ENCODE data around the gene DGLUCY.
"Not testable (repeated sequence)": the region's sequence is repeated elsewhere in the genome, so short reads cannot be mapped to it uniquely, and the experiment has no call there.

The DGLUCY gene

GRCh38 chr14:91140672-91141071, 26.8 kb downstream of the DGLUCY start:
- peak; percentile 50 for DNase-seq

DNA sequence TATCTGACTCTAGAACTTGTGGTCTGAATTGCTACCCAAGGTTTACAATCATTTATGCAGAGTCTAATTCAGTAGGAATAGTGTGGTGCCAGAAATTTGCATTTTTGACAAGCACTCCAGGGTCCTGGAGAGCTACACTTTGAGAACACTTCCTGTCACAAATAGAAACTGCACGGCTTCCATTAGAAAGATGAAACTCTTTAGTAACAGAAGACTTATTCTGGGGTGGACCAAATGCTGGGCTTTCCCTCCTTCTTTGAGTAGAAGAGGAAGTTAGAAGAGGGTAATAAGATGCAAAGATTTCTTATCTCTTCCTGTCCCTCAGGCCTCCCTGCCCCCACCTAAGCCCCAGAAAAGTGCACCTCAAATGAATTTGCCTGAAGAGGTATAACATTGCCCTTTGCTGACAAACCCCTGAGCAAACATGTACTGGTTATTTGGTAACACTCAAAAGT, 28.4 kb downstream of the DGLUCY start:
- DNase-seq = no peak

DNA sequence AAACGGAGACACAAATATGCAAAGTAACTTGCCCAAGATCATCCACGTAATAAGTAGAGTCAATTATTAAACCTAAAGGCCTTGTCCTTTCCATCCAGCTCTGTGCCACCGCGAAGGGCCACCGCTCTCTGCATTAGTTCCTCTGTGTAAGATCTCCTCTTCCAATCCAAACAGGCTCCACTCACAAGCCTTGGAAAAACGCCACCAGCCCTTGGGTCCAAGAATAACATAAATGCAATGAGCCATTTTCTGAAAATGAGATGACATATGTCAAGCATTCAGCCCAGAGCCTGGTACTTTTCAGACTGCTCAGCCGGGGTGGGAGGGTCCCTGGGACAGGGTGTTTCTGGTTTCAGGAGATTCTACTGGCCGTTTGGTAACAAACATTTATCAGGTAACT, 30.0 kb downstream of the DGLUCY start:
- DNase-seq = no peak

DNA sequence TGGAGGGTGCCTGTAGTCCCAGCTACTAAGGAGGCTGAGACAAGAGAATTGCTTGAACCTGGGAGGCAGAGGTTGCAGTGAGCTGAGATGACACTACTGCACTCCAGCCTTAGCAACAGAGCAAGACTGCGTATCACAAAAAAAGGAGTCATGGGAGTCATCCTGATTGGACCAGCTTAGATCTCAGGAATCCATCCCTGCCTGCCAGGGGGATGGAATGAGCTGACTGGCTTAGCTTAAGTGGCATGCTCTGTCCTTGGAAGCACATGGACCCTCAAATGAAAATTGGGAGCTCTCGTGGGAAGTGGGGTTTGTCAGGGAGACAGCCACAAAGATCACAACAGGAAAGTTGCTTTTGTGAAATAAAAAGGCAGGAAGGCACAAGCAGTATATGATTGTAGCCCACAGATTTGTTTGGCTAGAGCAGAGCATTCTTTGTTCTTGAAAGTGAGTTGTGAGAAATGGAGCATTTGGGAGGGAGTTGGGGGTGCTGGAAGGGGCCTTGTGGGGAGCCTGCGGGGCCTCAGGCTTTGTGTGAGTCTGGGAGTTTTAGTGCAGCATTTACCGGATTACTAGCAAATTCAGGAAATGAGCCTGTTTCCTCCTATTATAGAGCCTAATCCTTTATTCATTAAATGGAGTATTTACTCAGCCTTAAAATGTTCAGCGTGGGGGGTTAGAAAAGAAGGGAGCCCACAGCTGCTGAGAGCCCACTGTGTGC, 30.7 kb downstream of the DGLUCY start:
- no peak for DNase-seq

- DNase-seq = no peak
These were observed 31.7 kb downstream of the DGLUCY start for GRCh38 chr14:91145391-91146160.

GRCh38 chr14:91146661-91147060, 32.8 kb downstream of the DGLUCY start:
- peak; percentile 17 for DNase-seq

DNA sequence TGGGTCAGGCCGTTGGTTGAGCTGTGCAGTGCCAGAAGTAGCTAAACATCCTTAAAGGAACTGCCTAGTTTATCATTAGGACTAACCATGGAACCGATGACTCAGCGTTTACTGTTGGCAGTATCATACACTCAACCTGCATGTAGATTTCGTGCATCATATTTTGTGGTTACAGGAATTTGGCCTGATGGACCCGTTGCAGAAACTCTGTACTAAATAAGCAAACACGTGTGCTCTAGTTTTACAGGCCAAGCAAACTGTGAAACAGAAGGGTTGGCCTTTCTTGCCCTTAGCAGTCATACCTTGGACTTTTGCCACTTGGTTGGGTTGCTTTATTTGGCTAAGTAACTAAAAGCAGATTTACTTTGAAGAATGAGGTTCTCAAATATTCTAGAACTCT, 35.6 kb downstream of the DGLUCY start:
- no peak for DNase-seq

GRCh38 chr14:91152499-91152898, 38.6 kb downstream of the DGLUCY start:
- no peak for DNase-seq

- peak; percentile 71 for DNase-seq
These were observed 39.5 kb downstream of the DGLUCY start for GRCh38 chr14:91153360-91153759.

DNA sequence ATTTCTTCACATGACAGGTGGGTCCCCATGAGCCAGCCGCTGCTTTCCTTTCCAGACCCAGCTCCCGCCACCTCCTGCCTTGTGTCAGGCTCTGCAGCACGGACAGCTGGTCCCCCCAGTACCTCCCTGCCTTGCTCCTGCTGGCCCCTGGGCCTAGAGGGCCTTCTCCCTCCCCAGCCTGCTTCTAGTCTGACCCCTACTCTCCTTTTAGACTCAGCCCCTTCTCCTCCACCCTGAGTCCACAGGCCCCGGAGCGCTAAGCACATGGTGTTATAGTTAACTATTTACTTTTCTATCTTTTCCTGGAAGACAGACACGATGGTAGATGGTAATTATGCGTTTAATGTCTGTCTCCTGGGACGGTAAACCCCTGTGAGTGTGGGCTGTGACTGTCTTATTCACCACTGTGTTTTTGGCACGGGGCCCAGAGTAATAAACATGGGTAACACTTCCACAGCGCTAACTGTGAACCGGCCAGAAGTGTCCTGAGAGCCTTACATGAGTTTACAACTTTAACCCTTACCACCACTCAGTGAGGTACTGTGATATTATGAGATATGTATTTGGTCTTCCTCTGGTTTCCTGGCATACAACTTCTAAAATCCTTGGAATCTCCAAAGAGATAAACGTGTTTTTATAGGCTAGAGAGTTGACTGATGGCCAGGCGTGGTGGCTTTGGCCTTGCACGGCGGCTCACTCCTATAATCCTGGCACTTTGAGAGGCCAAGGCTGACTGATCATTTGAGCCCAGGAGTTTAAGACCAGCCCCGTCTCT, 41.2 kb downstream of the DGLUCY start:
- DNase-seq = peak; percentile 94

DNA sequence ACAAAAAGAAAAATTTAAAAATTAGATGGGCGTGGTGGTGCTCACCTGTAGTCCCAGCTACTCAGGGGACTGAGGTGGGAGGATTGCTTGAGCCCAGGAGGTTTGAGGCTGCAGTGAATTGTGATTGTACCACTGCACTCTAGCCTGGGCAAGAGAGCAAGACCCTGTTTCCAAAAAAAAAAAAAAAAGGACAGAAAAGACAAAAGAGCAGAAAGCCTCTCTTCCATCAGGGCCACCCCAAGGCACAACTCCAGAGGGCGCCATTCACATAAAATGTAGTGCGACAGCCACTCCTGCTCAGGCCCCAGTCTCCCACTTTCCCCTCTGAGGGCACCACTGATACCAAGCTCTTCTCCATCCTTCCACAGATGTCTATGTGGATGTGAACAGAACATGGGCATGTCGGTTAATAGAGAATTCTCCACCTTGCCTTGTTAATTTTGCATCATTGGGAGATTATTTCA, 41.8 kb downstream of the DGLUCY start:
- DNase-seq = no peak

DNA sequence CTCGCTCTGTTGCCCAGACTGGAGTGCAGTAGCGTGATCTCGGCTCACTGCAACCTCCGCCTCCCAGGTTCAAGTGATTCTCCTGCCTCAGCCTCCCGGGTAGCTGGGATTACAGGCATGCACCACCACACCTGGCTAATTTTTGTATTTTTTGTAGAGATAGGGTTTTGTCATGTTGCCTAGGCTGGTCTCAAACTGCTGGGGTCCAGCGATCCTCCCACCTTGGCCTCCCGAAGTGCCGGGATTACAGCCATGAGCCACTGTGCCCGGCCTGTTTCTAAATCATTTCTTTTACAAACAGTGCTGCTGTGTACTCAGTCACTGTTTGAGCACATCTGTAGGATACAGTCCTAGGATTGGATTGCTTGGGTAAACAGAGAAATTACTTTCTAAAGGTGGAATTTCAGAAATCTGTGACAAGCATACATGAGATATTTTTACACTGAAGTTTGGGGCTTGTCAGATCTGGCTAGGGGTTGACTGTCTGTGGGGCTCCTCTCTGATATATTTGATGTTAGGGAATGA, 42.3 kb downstream of the DGLUCY start:
- not testable (repeated sequence) for DNase-seq

GRCh38 chr14:91156877-91157276, 43.0 kb downstream of the DGLUCY start:
- DNase-seq = not testable (repeated sequence)

DNA sequence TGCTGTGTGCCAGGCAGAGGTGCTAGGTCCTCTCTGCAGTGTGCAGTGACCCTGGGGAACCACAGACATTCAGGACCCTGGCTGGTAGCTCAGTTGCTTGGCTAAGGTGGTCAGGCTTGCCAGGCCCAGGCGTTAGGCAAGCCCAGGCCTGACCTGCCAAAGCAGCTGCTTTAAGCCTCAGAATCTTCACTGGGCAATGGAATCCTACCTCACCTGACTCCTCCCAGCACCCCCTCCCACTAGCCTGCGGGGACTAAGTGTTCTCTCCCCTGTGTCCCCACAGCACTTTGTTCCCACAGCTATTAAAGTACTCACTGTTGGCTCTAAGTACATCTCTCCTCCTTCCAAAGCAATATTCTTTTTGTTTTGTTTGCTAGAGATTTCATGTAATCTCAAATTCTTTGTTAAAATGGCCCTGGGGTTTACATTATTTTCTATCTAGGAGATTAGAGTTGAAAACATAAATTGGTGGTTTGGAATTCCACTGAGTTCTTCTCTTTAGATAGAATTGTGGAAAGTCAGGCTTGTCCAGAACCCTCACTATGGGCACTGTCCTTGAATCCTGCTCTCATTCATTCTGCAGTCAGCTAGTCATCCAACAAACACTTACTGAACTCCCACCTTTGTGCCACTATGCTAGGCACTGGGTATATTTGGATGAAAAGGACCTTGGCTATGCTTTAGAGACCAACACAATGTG, 44.4 kb downstream of the DGLUCY start:
- no peak for DNase-seq

GRCh38 chr14:91159182-91159581, 45.3 kb downstream of the DGLUCY start:
- no peak for DNase-seq

DNA sequence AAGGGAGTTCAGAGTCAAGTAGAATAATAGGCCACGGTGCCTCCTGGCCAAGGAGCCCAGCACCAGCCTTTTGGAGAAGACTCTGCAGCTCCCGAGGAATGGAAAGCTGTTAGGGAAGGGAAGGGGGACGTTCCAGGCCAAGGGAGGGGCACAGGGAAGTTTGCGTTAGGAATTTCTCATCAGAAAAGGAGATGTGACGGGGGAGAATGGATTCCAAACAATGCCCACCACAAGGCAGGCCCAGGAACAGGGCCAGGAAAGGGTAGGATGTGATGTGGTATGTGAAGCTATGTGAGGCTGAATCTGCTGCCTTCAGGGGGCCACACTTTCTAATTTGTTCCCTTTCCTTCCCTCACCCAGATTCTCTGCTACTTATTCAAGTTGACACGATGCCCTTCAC, 46.0 kb downstream of the DGLUCY start:
- DNase-seq = no peak

GRCh38 chr14:91163316-91163715, 49.4 kb downstream of the DGLUCY start:
- peak; percentile 81 for DNase-seq

DNA sequence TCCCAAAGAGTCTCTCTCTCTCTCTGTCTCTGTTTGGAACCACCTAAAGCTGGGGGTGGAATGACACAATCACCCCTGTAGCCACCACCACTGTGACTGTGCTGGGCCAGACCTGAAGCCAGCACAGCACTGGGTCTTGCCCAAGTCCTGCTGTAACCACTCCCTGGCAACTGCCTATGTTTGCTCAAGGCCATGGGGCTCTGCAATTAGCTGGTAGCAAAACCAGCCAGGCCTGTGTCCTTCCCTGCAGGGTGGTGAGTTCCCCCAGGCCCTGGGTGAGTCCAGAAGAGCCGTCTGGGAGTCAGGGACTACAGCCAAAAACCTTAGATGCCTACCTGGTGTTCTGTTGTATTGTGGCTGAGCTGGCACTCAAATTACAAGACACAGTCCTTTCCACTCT, 50.8 kb downstream of the DGLUCY start:
- DNase-seq = no peak

GRCh38 chr14:91167380-91167770, 53.5 kb downstream of the DGLUCY start:
- DNase-seq = no peak

GRCh38 chr14:91169951-91170350, 56.1 kb downstream of the DGLUCY start:
- no peak for DNase-seq

- DNase-seq = no peak
These were observed 56.7 kb downstream of the DGLUCY start for GRCh38 chr14:91170504-91171121.

GRCh38 chr14:91171291-91171690, 57.4 kb downstream of the DGLUCY start:
- DNase-seq = no peak
